Rectal smooth muscle tissue (tissue), 1 donor: ENCODE measurements around the gene LPAR1.
A peak's percentile ranks its signal among the peaks of the same experiment; 100 is the strongest.
"Not testable (repeated sequence)": the region's sequence is repeated elsewhere in the genome, so short reads cannot be mapped to it uniquely, and the experiment has no call there.

Experiments used
- H3K27ac ChIP-seq: one replicate; pipeline ENCODE4 v1.7.0; 2013; ENCODE audit warnings: low read depth, low read length, inconsistent platforms
- H3K27me3 ChIP-seq: one replicate; pipeline ENCODE4 v1.7.0; 2013; ENCODE audit warnings: low read length; ENCODE audit not compliant: control insufficient read depth, insufficient read depth
- H3K36me3 ChIP-seq: one replicate; pipeline ENCODE4 v1.7.0; 2013; ENCODE audit warnings: low read length; ENCODE audit not compliant: control insufficient read depth, insufficient read depth
- H3K4me1 ChIP-seq: one replicate; pipeline ENCODE4 v1.7.0; 2013; ENCODE audit warnings: low read length; ENCODE audit not compliant: control insufficient read depth, insufficient read depth
- H3K4me3 ChIP-seq: one replicate; pipeline ENCODE4 v1.7.0; 2013; ENCODE audit warnings: low read length
- H3K9ac ChIP-seq: one replicate; pipeline ENCODE4 v1.7.0; 2013; ENCODE audit warnings: low read length

The LPAR1 gene

GRCh38 chr9:110830495-110830894, 207.8 kb downstream of the LPAR1 start:
- Histone ChIP-seq H3K27ac (no peak overlapping the region), H3K36me3 (no peaks in the 10 kb centered on the region), H3K27me3 (no peaks in the 10 kb centered on the region), H3K4me3 (no peak overlapping the region), H3K9ac (no peak overlapping the region), H3K4me1 (no peaks in the 10 kb centered on the region)

GRCh38 chr9:110828264-110828663, 210.0 kb downstream of the LPAR1 start:
- Histone ChIP-seq H3K9ac (no peak overlapping the region), H3K4me3 (no peak overlapping the region), H3K27me3 (no peaks in the 10 kb centered on the region), H3K4me1 (no peaks in the 10 kb centered on the region), H3K36me3 (no peaks in the 10 kb centered on the region), H3K27ac (peak overlapping the region; percentile 51)

DNA sequence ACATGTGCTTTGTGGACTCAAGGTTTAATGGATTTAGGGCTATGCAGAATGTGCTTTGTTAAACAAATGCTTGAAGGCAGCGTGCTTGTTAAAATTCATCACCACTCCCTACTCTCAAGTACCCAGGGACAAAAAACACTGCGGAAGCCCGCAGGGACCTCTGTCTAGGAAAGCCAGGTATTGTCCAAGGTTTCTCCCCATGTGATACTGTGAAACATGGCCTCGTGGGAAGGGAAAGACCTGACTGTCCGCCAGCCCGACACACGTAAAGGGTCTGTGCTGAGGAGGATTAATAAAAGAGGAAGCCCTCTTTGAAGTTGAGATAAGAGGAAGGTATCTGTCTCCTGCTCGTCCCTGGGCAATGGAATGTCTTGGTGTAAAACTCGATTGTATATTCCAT, 211.9 kb downstream of the LPAR1 start:
- not testable (repeated sequence) for H3K27ac ChIP-seq, H3K27me3 ChIP-seq, H3K9ac ChIP-seq, H3K4me1 ChIP-seq, H3K4me3 ChIP-seq, H3K36me3 ChIP-seq

- H3K4me1 ChIP-seq = no peaks in the 10 kb centered on the region
- no peak overlapping the region for H3K4me3 ChIP-seq
Measured at GRCh38 chr9:110825950-110826349, 212.3 kb downstream of the LPAR1 start.

GRCh38 chr9:110825129-110825528, 213.1 kb downstream of the LPAR1 start:
- not testable (repeated sequence) for H3K36me3 ChIP-seq

More at GRCh38 chr9:110825950-110826349, 212.3 kb downstream of the LPAR1 start:
- H3K36me3 ChIP-seq = no peaks in the 10 kb centered on the region
- H3K27ac ChIP-seq = no peak overlapping the region
- no peaks in the 10 kb centered on the region for H3K27me3 ChIP-seq
- no peak overlapping the region for H3K9ac ChIP-seq

More at GRCh38 chr9:110825129-110825528, 213.1 kb downstream of the LPAR1 start:
- not testable (repeated sequence) for H3K4me1 ChIP-seq, H3K9ac ChIP-seq, H3K27ac ChIP-seq, H3K27me3 ChIP-seq, H3K4me3 ChIP-seq
